GM12864 (cell line): Measurements from ENCODE around the gene THOP1.

Source experiments
- DNase-seq: peaks from one replicate; pipeline ENCODE4 v3.0.0-alpha.2; 2011; ENCODE audit warnings: low read depth
- H3K4me3 ChIP-seq: 2 replicates; pipeline ENCODE4 v1.5.1; 2011; ENCODE audit warnings: mild to moderate bottlenecking, low read depth, low read length, control low read depth
- TF ChIP-seq, protein P1 (sequence below): IDR thresholded peaks from 2 replicates; pipeline ENCODE4 v1.5.1; 2011; ENCODE audit warnings: low read depth, mild to moderate bottlenecking, moderate library complexity, low read length, control low read depth, inconsistent platforms; ENCODE audit errors: missing control alignments

The THOP1 gene

DNA sequence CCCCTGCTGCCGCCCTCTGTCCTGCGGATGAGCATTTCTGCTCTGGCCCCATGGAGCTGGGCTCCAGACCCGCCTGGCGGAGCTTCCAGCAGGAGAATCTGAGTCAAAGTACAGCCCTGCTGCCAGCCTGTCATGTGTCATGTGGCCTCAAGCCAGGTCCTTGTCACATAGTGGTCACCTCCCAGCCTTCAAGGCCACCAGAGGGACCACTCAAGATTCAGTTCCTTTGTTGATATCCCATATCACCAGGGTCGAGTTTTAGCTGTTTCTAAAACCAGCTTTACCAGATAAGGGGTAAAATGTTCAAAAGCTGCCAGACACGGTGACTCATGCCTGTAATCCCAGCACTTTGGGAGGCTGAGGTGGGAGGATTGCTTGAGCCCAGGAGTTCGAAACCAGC is 13.4 kb downstream of the THOP1 start:
- no peak for DNase-seq
- TF ChIP-seq, protein P1, sequence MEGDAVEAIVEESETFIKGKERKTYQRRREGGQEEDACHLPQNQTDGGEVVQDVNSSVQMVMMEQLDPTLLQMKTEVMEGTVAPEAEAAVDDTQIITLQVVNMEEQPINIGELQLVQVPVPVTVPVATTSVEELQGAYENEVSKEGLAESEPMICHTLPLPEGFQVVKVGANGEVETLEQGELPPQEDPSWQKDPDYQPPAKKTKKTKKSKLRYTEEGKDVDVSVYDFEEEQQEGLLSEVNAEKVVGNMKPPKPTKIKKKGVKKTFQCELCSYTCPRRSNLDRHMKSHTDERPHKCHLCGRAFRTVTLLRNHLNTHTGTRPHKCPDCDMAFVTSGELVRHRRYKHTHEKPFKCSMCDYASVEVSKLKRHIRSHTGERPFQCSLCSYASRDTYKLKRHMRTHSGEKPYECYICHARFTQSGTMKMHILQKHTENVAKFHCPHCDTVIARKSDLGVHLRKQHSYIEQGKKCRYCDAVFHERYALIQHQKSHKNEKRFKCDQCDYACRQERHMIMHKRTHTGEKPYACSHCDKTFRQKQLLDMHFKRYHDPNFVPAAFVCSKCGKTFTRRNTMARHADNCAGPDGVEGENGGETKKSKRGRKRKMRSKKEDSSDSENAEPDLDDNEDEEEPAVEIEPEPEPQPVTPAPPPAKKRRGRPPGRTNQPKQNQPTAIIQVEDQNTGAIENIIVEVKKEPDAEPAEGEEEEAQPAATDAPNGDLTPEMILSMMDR, result no peak
- H3K4me3 ChIP-seq, result no peak overlapping the region

DNA sequence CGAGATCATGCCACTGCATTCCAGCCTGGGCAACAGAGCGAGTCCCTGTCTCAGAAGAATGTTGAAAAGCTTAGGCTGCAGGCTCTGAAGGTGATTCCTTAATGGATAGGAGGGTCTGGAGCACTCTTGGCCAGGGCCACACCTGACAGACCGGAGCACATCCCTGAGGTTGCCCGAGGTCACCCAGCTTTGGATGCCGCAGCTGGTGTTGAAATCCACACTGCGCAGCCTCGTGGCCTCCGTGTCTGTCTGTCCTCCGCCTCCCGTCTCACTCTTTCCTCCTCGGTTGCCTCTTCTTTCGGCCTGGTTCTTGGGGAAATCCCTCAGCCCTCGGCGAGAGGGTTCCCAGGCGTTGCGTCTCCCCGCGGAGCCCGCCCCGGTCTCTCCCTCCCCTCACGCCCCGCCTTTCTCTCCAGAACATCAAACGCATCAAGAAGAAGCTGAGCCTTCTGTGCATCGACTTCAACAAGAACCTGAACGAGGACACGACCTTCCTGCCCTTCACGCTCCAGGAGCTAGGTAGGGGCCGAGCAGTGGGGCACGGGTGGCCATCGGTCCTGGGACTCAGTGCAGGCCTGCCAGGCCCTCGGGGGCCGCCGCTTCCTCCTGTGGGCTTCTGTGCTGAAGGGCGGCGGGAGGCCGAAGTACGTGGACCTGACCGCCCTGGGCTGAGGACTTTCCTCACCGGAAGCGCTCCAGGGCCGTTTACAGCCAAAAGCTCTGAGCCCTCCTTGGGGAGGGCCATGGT is 14.1 kb downstream of the THOP1 start:
- no peak overlapping the region for H3K4me3 ChIP-seq
- TF ChIP-seq, protein P1, result no peak
- no peak for DNase-seq

GRCh38 chr19:2800506-2800905 is 15.2 kb downstream of the THOP1 start:
- no peak overlapping the region for H3K4me3 ChIP-seq
- TF ChIP-seq, protein P1, result no peak
- no peak for DNase-seq

DNA sequence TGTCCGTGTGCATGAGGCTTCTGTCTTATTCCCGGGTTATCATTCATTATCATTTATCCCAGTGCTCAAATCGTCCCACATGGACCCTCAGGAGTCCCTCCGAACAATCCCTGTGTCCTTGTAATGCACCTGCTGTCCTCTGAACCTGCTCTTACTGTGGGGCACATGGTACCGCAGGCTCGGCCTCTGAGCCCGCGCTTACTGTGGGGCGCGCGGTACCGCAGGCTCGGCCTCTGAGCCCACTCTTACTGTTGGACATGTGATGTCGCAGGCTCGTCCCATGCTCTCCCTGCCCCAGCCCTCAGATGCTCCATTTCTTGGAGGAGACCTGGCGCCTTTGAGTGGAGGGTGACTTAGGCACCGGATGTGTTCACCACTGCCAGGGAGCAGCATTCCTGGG is 17.5 kb downstream of the THOP1 start:
- no peak overlapping the region for H3K4me3 ChIP-seq
- TF ChIP-seq, protein P1, result no peak
- DNase-seq, result no peak

DNA sequence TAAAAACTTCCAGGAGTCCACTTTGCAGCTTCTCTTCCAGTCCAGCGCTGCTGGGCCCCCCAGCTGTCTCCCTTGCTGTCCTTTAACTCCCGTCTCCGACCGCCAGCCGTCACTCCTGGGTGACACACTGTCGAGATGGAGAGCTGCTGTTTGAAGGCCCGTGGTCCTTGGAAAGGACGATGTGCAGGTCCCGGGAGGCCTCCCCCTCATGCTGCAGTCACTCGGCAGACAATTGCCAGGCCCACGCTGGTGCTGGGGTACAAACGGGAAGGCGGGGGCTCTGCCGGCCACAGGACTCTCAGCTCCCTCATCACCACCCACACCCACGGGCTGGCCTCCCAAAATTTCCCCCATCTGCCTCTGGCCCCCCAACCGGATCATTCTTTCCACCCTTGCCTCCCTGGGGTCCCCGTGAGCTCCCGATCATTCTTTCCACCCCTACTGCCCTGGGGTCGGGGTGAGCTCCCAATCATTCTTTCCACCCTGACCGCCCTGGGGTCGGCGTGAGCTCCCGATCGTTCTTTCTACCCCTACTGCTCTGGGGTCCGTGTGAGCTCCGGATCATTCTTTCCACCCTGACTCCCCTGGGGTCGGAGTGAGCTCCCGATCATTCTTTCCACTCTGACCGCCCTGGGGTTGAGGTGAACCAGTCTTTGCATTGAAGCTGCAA is 18.3 kb downstream of the THOP1 start:
- no peak overlapping the region for H3K4me3 ChIP-seq
- TF ChIP-seq, protein P1, result no peak
- no peak for DNase-seq

DNA sequence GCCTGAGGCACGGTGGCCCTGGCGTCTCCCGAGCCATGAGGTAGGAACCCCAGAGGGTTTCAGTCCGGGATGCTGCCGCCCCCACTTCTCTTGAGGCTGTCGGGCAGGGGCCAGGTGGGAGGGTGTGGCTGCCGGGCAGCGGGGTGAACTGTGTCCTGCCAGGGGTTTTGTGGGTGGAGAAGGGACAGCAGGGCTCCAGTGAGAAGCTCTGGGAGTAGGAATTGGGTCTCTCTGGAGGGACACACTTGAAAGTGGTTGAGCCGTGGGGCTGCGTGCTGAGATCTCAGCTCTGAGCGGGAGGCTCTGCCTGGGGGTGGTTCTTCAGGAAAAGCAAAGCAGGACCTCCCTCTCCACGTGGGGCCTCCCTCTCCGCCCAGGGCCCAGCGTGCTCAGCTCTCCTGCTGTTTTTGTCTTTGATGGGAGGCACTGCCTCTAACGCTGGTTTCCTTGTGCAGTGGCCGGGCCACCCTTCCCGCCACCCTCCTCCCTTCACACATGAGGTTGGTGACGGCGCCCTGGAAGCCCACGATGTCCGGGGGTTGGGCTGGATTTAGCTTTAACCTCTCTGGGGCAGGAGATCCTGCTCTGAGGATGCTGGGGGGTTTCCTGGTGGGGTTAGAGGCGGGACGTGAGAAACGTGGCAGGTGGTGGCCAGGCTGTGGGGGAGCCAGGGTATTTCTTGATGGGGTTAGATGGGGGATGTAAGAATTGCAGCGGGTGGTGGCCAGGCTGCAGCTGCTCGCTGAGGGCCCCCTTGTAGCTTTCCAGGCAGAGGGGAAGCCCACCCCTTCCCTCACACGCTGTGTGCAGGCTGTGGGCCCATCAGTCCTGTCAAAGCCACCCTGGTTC is 19.1 kb downstream of the THOP1 start:
- TF ChIP-seq, protein P1, result no peak
- H3K4me3 ChIP-seq, result no peak overlapping the region
- DNase-seq, result no peak
